CD14-positive monocyte (primary cell): ENCODE data around the gene ABCB6. TPM values are rescaled to one million over a fixed set of nuclear protein-coding genes. Genes with fewer than 3 reads are reported as not detected.

Experiments used
- DNase-seq, 3 donors: peaks; one replicate each; pipeline ENCODE4 v3.0.0-alpha.2; 2011 to 2022
- H2AFZ ChIP-seq: 2 replicates; pipeline ENCODE4 v1.6.0; 2012; ENCODE audit warnings: mild to moderate bottlenecking, low read depth, low read length, inconsistent platforms; ENCODE audit not compliant: insufficient read depth, poor library complexity, severe bottlenecking
- H3K27ac ChIP-seq, 2 donors: 1 replicate in 1 of 2; 2 replicates in 1 of 2; pipeline ENCODE4 v1.5.1; 2012 to 2013; ENCODE audit warnings: low read length in 2 of 2, control low read depth in 1 of 2, inconsistent platforms in 1 of 2, low read depth in 1 of 2, mild to moderate bottlenecking in 1 of 2
- H3K27me3 ChIP-seq, 2 donors: one replicate each; pipeline versions ENCODE4 v1.6.0 to v1.6.1; 2011 to 2013; ENCODE audit warnings: low read length in 2 of 2; ENCODE audit not compliant: control insufficient read depth in 2 of 2, insufficient read depth in 2 of 2
- H3K36me3 ChIP-seq, 2 donors: replicated peaks in 1 of 2; 1 replicate in 1 of 2; 2 replicates in 1 of 2; pipeline versions ENCODE4 v1.5.1 to v1.6.1; 2012 to 2013; ENCODE audit warnings: low read length in 2 of 2, control low read depth in 1 of 2, inconsistent platforms in 1 of 2, mild to moderate bottlenecking in 1 of 2; ENCODE audit not compliant: insufficient read depth in 2 of 2, control insufficient read depth in 1 of 2
- H3K4me1 ChIP-seq, 2 donors: 1 replicate in 1 of 2; 2 replicates in 1 of 2; pipeline versions ENCODE4 v1.5.1 to v1.6.1; 2012 to 2013; ENCODE audit warnings: low read length in 2 of 2, control low read depth in 1 of 2, inconsistent platforms in 1 of 2, mild to moderate bottlenecking in 1 of 2, moderate library complexity in 1 of 2; ENCODE audit not compliant: insufficient read depth in 2 of 2, control insufficient read depth in 1 of 2
- H3K4me2 ChIP-seq: replicated peaks from 2 replicates; pipeline ENCODE3; 2012; ENCODE audit warnings: low read length, moderate library complexity, mild to moderate bottlenecking; ENCODE audit not compliant: poor library complexity, severe bottlenecking; ENCODE audit errors: extremely low read depth
- H3K4me3 ChIP-seq, 3 experiments: fragments of 200-600 bp in 1 of 3; sonication (generic) in 1 of 3; replicated peaks in 1 of 3; 1 replicate in 2 of 3; 2 replicates in 1 of 3; pipeline ENCODE4 v1.5.1; 2011 to 2013; ENCODE audit warnings: low read length in 3 of 3, mild to moderate bottlenecking in 3 of 3, control low read depth in 2 of 3, low read depth in 2 of 3, inconsistent platforms in 1 of 3, moderate library complexity in 1 of 3
- H3K79me2 ChIP-seq: 2 replicates; pipeline ENCODE4 v1.6.0; 2012; ENCODE audit warnings: mild to moderate bottlenecking, control low read depth, inconsistent platforms, low read length, moderate library complexity; ENCODE audit not compliant: insufficient read depth
- H3K9ac ChIP-seq: 2 replicates; pipeline ENCODE4 v1.6.0; 2017; ENCODE audit warnings: low read length, mild to moderate bottlenecking; ENCODE audit not compliant: insufficient read depth, poor library complexity, severe bottlenecking
- H3K9me3 ChIP-seq, 2 donors: replicated peaks in 1 of 2; 1 replicate in 1 of 2; 2 replicates in 1 of 2; pipeline versions ENCODE4 v1.5.1 to v1.6.1; 2012 to 2013; ENCODE audit warnings: low read length in 2 of 2, control low read depth in 1 of 2; ENCODE audit not compliant: control insufficient read depth in 1 of 2, insufficient read depth in 1 of 2
- H4K20me1 ChIP-seq: 2 replicates; pipeline ENCODE4 v1.6.0; 2012; ENCODE audit warnings: mild to moderate bottlenecking, low read length, control low read depth, moderate library complexity; ENCODE audit not compliant: insufficient read depth
- H3K27ac Mint-ChIP-seq, 7 donors: one replicate each; pipeline ENCODE4 v1.8.0; 2020; ENCODE audit warnings: mild to moderate bottlenecking in 7 of 7, mixed read lengths in 7 of 7, moderate library complexity in 6 of 7, inconsistent platforms in 2 of 7
- H3K27me3 Mint-ChIP-seq, 3 donors: one replicate each; pipeline ENCODE4 v1.8.0; 2021 to 2022; ENCODE audit warnings: low read depth in 3 of 3, mild to moderate bottlenecking in 3 of 3, mixed read lengths in 3 of 3, moderate library complexity in 3 of 3, inconsistent platforms in 1 of 3
- H3K36me3 Mint-ChIP-seq, 2 donors: one replicate each; pipeline ENCODE4 v1.8.0; 2020; ENCODE audit warnings: mixed read lengths in 2 of 2, inconsistent platforms in 1 of 2, mild to moderate bottlenecking in 1 of 2
- H3K4me1 Mint-ChIP-seq: one replicate; pipeline ENCODE4 v1.8.0; 2020; ENCODE audit warnings: mild to moderate bottlenecking, mixed read lengths
- H3K4me3 Mint-ChIP-seq, 2 donors: one replicate each; pipeline ENCODE4 v1.8.0; 2020; ENCODE audit warnings: mild to moderate bottlenecking in 2 of 2, mixed read lengths in 2 of 2, moderate library complexity in 1 of 2
- H3K9me3 Mint-ChIP-seq, 7 donors: one replicate each; pipeline ENCODE4 v1.8.0; 2020 to 2022; ENCODE audit warnings: mixed read lengths in 7 of 7, mild to moderate bottlenecking in 6 of 7, moderate library complexity in 6 of 7, inconsistent platforms in 2 of 7
- CTCF ChIP-seq: fragments of 200-600 bp; IDR thresholded peaks from one replicate; pipeline ENCODE4 v1.8.0; 2022; ENCODE audit warnings: antibody characterized with exemption, mild to moderate bottlenecking
- WGBS: methylation state at CpG from one replicate; pipeline ENCODE4 v1.1.5; 2013; ENCODE audit warnings: missing lambda C conversion rate; ENCODE audit not compliant: insufficient coverage; 5-methylcytosine and 5-hydroxymethylcytosine counted together
- intact Hi-C, 2 donors: fragments of 100-400 bp; cut with micrococcal nuclease; formaldehyde crosslinking; loops; one replicate each; pipeline versions ENCODE4 v1.15.0 to v1.15.1; 2023
- polyA plus RNA-seq, 3 donors: library from polyadenylated mRNA; depleted of rRNA in 1 of 3; unstranded in 2 of 3; stranded (reverse) in 1 of 3; fragments of 300-500 nt in 2 of 3; fragments of >200 nt in 1 of 3; fragmentation: Illumina TruSeq in 2 of 3; gene quantifications; 1 replicate in 2 of 3; 2 replicates in 1 of 3; pipeline ENCODE4 v1.2.3, GENCODE V29; 2012 to 2021

ABCB6 gene
- polyA plus RNA-seq, 3 donors, result 0.28 to 4.8 (median 0.58) TPM

GRCh38 chr2:219198974-219199373 lies 19.8 kb downstream of the ABCB6 start:
- Mint-ChIP-seq H3K4me1 (no peaks in the 10 kb centered on the region), H3K4me3 (no peak overlapping the region), H3K9me3 (peaks cover 0 to 3% (median 0%) of the 10 kb centered on the region in 7 donors), H3K36me3 (no peaks in the 10 kb centered on the region), H3K27ac (peak overlapping the region in 1 of 7 donors; percentile 31), H3K27me3 (peaks cover 3 to 19% (median 16%) of the 10 kb centered on the region in 3 donors)
- no peaks in the 10 kb centered on the region for H3K27me3 ChIP-seq
- no peaks in the 10 kb centered on the region for H4K20me1 ChIP-seq
- TF ChIP-seq CTCF, result no peak
- no peak overlapping the region for H2AFZ ChIP-seq
- H3K4me3 ChIP-seq, result no peak overlapping the region
- H3K9me3 ChIP-seq, result no peaks in the 10 kb centered on the region
- H3K36me3 ChIP-seq, result no peaks in the 10 kb centered on the region
- no peak overlapping the region for H3K27ac ChIP-seq
- no peak overlapping the region for H3K9ac ChIP-seq
- DNase-seq, result no peak
- intact Hi-C loops, result no loop called here
- WGBS, result 86% methylated on average over 3 of the region's 5 CpGs
- H3K79me2 ChIP-seq, result no peaks in the 10 kb centered on the region
- no peaks in the 10 kb centered on the region for H3K4me1 ChIP-seq
- no peak overlapping the region for H3K4me2 ChIP-seq

- no peaks in the 10 kb centered on the region for H3K79me2 ChIP-seq
- H3K4me2 ChIP-seq, result no peak overlapping the region
- 100% methylated on average over 1 of the region's 1 CpG for WGBS
- Mint-ChIP-seq H3K27ac (no peak overlapping the region), H3K36me3 (no peaks in the 10 kb centered on the region), H3K9me3 (peaks cover 0 to 3% (median 0%) of the 10 kb centered on the region in 7 donors), H3K27me3 (peaks cover 2 to 19% (median 14%) of the 10 kb centered on the region in 3 donors), H3K4me1 (no peaks in the 10 kb centered on the region), H3K4me3 (no peak overlapping the region)
- H3K27me3 ChIP-seq, result no peaks in the 10 kb centered on the region
- no peak for DNase-seq
- no peaks in the 10 kb centered on the region for H3K9me3 ChIP-seq
- no peak for TF ChIP-seq CTCF
- H2AFZ ChIP-seq, result no peak overlapping the region
- H4K20me1 ChIP-seq, result no peaks in the 10 kb centered on the region
- H3K4me3 ChIP-seq, result no peak overlapping the region
- intact Hi-C loops, result no loop called here
- H3K27ac ChIP-seq, result no peak overlapping the region
- H3K4me1 ChIP-seq, result no peaks in the 10 kb centered on the region
- H3K36me3 ChIP-seq, result no peaks in the 10 kb centered on the region
- no peak overlapping the region for H3K9ac ChIP-seq
These were observed 21.4 kb downstream of the ABCB6 start for GRCh38 chr2:219197388-219197787.
